Stimulated activated CD8-positive, alpha-beta memory T cell treated with anti-CD3 and anti-CD28 coated beads, Interleukin-4, amount 100 ng/mL, for 24 hours (primary cell): ENCODE data around the gene EFTUD2.
"Not testable (repeated sequence)": the region's sequence is repeated elsewhere in the genome, so short reads cannot be mapped to it uniquely, and the experiment has no call there.

Source experiments
- DNase-seq: peaks from one replicate; pipeline ENCODE4 v3.0.0-alpha.2; 2020; ENCODE audit warnings: low read depth

Gene EFTUD2

GRCh38 chr17:44808656-44809388, 90.4 kb downstream of the EFTUD2 start:
- not testable (repeated sequence) for DNase-seq

- DNase-seq: no peak
These were observed 91.1 kb downstream of the EFTUD2 start for GRCh38 chr17:44808156-44808555.

GRCh38 chr17:44807817-44808155, 91.5 kb downstream of the EFTUD2 start:
- DNase-seq: no peak

- no peak for DNase-seq
These were observed 92.0 kb downstream of the EFTUD2 start for GRCh38 chr17:44807093-44807816.

- DNase-seq: no peak
These were observed 94.7 kb downstream of the EFTUD2 start for GRCh38 chr17:44804302-44805089.

GRCh38 chr17:44801880-44802279, 97.4 kb downstream of the EFTUD2 start:
- no peak for DNase-seq
